Hindlimb muscle (tissue), 1 donor: ENCODE measurements around the gene PHF2. TPM values are rescaled to one million over a fixed set of nuclear protein-coding genes. Genes with fewer than 3 reads are reported as not detected.
"Not testable (repeated sequence)": the region's sequence is repeated elsewhere in the genome, so short reads cannot be mapped to it uniquely, and the experiment has no call there.

Source experiments
- DNase-seq: peaks from one replicate; pipeline ENCODE4 v3.0.0-alpha.2; 2013
- polyA plus RNA-seq: library from polyadenylated mRNA; unstranded; fragments of 120-200 nt; gene quantifications from one replicate; pipeline ENCODE4 v1.2.1, GENCODE V29; 2013; ENCODE audit not compliant: insufficient read length

Gene PHF2
- polyA plus RNA-seq, 1 donor: 40.8 TPM

DNA sequence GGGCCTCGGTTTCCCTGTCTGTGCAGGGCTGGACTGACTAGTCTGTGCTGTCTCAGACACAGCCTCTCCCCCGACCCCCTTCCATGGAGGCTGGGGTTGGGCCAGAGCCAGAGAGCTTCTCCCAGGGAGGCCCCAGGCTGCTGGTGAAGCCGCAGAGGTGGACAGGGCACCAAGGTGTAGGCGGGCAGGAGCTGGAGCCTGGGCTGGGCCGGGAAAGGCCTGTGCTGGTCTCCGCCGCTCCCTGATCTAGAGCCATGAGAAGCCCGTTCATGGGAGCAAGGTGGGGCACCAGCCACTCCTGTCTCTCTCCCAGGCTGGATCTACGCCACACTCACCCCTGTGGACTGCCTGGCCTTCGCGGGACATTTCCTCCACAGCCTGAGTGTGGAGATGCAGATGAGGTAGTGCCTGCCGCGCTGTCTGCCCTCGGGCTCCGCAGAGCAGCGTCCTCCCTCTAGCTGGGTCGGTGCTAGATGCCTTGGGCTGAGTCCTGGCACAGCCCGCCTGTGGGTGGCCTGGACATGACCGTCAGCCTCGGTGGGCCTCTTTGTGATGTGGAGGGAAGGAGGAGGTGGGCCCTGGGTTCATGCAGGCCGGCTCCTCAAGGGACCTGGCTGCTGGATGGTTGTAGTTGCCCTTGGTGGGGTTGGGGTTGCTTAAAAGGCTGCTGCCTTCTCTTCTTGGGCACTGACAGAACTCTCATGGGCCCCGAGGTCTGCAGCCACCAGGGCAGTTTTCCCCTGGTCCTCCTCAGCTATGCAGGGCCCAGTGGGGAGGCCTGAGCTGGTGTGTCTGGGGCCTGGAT lies 79.4 kb downstream of the PHF2 start:
- no peak for DNase-seq

DNA sequence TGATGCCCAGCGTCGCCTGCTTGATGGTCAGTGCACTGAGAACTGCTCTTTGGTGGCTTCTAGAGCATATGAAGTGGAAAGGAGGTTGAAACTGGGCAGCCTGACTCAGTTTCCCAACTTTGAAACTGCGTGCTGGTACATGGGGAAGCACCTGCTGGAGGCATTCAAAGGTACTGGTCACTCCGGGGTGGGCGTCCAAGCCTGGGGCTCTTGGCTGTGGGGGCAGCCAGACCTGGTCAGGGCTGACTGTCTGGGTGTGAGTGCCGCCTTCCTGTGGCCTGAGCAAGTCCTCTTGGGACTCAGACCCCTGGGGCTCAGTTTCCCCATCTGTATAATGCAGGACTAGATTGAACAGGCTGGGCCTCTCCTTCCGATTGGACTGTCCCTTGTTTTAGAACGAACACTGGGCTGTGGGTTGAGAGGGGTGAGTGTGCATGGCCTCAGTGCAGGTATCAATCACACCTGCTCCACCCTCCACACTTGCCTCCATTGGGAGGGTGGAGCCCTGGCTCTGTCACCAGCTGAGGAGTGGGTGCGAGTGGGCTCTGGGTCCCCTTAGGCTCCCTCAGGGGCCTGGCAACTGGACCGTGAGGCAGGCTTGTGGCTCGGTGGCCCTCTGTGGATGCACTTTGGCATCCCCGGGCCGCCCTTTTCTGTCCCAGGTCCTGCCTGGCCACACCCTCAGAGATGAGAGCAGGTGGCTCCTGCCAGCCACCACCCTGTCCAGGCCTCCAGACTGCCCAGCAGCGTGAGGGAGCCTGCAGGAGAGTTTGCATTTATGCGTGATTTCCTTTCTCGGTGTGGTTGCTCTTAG lies 80.2 kb downstream of the PHF2 start:
- DNase-seq: no peak

DNA sequence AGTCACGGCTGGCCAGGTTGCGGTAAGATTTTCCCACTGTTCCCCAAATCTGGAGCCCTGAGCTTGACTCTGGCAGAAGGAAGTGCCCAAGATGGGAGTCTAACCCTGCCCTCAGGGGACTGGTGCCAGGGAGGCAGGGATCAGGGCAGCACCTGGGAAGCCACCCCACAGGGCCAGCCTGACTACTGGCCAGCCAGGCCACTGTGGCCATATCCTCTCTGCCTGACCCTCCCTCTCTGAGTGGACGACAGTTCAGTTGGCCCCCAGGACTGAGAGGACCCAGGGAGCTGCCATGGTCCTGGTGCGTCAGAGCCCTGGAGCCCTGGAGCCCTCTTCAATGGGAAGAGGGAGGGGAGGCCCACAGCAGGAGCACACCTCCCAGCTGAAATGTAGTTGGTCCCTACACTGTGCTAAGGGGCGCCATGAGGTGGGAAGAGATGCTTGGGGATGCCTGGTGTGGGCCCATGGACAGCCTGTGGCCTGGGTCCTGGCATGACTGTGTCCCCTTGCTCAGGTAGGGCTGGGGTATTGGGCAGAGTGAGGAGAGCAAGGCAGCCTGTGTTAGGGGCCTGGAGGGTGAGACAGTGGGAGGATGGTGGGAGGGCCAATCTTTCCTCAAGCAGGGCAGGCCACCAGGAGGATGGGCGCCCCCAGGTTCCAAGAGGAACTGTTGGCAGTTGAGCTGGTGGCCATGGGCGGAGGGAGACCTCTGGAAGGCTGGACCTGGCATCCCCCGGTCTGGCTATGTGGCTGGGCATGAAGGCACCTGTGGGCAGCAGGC lies 81.1 kb downstream of the PHF2 start:
- DNase-seq: no peak

DNA sequence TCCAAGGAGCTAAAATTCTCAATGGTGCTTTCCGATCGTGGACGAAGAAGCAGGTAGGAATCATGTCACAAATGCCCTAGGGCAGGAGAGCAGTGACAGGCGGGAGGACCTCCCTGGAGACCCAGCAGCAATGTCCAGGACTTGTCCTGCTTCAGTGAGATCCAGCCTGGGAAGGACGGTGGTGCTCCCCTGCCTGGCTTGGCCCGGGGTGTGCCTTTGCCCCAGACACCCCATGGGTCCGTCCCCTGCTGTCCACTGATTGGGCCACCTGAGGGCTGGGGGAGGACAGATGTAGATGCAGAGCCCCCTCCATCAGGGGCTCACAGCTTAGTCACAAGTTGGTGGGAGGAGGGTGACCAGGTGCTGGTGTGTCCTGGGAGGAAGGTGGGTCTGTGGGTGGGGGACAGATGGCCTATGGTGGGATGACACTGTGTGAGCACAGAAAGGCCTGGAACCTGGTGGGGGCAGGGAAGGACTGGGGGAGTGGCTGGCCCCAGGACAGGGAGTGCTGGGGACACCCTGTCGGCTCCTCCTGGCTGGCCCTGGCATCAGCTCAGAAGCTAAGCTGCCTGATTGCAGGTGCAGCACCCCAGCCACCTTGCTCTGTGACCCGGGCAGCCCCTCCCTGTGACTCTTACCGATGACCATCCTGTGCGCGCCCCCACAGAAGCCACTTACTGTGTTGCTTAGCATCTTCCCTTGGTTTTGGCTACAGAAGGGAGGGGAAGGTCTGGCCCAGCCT lies 82.0 kb downstream of the PHF2 start:
- DNase-seq: no peak

DNA sequence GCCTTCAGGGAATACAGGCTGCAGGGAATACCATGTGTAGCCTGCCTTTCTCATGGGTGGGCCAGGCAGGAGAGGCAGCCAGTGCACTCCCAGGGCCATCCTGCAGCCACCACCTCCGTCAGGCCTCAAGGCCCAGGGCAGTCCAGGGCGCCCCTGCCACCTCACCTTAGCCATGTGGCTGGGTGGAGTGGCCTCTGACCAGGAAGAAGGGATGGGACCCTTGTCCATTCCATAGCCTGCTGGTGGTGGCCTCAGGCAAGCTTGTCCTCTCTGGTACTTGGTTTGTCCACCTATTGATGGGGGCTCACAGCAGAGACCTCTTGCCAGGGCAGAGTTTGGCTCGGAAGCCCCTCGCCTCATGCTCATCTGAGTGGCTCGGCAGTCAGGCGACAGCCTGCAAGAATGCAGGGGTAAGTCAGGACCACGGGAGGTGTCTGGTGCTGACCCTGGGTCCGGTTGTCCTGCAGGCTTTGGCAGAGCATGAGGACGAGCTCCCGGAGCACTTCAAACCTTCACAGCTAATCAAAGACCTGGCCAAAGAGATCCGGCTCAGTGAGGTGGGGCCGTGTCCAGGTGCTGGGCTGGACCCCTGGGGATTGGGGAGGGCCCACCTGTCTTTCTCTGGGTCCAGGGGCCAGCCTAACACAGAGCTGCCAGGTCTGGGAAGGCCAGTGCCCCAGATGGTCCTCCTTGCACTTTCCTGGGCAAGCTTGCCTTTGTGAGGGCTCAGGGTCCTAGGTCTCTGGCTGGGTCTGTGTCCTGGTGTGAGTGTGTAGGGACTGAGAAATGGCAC lies 82.9 kb downstream of the PHF2 start:
- no peak for DNase-seq

DNA sequence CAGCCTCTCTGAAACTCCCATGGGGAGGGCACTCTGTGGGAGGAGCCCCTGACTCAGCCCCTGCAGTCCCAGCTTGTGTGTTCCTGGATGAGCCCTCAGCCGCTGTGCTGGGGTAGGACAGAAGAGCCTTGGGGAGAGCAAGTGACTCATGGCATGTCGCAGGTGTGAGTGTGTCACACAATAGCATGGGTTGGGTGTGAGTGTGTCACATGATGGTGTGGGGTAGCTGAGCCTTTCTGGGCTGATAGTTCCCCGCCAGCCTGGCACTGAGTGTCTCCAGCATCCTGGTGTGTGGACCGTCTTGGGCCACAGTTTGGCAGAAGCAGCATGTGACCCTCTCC lies 83.4 kb downstream of the PHF2 start:
- DNase-seq: no peak

DNA sequence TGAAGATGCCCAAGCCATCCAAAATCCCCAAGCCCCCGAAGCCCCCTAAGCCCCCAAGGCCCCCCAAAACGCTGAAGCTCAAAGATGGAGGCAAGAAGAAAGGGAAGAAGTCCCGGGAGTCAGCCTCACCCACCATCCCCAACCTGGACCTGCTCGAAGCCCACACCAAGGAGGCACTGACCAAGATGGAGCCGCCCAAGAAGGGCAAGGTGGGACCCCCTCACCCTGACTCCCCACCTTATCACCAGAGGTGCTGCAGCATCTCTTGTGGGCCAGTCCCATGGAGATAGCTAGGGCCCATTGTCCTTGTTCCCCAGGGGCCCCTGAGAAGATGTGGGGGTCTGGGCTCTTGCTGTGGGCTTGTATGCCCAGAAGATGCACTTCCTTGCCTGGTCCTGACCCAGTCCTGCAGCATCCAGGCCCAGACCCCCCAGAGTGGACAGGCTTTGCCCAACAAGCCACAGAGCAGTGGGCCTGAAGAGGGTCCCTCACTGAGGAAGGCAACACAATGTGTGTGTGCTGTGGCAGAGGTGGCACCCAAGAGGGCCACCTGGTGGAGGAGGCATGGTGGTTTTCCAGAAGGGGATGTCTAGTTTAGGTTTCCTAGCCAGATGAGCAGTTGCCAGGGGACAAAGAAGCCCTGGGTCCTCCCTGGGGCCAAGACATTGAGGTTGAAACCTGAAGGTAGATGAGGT lies 84.1 kb downstream of the PHF2 start:
- DNase-seq: no peak

DNA sequence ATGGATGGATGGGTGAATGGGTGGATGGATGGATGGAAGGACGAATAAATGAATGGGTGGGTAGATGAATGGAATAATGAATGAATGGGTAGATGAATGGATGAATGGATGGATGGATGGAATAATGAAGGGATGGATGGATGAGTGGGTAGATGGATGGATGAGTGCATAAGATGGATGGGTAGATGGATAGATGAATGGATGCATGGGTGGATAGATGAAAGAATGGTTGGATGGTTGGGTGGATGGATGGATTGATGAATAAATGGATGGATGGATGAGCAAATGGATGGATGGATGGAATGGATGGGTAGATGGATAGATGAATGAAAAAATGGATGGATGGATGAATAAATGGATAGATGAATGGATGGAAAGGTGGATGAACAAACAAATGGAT lies 85.2 kb downstream of the PHF2 start:
- no peak for DNase-seq

DNA sequence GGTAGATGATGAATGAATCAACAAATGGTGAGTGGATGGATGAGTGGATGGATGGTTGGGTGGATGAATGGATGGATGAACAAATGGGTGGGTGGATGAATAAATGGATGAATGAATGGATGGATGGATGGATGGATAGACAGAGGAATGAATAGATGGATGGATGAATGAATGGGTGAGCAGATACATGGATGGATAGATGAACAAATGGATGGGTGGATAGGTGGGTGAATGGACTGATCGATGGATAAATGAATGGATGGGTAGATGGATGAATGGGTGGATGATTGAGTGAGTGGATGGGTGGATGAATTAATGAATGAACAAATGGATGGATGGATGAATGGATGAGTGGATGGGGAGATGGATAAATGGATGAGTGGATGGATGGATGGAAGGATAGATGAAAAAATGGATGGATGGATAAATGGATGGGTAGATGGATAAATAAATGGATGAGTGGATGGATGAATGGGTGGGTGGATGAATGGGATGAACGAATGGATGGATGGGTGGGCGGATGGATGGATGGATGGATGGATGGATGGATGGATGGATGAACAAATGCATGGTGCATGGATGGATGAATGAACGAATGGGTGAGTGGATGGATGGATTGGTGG lies 85.7 kb downstream of the PHF2 start:
- DNase-seq: no peak

DNA sequence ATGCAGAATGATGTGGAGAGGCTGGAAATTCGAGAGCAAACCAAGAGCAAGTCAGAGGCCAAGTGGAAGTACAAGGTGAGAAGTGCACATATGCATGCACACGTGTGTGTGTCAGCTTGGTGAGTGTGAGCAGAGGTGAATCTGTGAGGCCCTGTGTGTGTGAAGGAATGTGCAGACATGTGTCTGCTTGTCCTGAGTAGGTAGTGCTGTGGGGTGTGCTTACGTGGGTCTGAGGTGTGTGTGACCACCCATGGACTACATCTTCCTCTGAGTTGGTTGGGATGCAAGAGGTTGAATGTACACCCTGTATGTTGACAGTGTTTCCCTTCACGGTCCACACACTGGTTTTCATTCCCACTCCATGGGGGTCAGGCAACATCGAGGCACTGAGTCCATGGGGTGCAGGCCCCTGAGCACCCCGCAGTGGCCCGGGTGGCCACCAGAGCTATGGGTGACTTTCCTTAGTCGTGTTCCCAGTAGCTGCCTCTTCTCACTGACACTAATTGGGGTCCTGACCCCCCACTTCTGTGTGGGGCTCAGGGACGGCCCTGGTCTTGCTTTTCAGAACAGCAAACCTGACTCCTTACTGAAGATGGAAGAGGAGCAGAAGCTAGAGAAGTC lies 86.7 kb downstream of the PHF2 start:
- DNase-seq: no peak

DNA sequence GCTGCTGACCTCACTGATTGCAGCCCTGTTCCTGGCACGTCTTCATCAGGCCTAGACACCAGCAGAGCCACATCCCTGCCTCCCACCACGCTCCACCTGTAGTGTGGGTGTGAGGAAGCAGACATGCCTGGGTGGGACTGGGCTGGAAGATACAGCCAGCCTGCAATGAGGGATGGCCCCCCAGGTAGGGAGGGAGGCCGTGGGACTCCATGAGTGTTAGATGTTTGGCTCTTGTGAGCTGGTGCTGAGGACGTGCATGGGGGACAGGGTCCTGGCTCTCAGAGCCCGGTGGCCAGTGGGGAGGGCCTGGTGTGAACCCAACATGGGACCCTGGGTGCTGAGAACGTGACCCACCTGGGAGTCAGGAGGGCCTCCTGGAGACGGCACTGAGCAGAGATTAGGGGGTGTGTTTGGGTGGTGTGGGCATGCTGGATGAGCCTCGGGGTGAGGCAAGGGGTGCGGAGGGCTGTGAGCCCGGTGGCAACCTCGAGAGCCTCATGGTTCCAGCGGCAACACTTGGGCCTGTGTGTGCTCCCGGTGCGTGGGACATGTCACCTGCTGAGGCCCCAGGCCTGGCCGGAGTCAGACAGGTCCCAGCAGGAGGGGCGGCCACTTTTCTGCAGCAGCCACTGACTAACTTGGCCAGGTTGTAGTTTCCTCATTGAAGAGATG lies 87.6 kb downstream of the PHF2 start:
- no peak for DNase-seq

DNA sequence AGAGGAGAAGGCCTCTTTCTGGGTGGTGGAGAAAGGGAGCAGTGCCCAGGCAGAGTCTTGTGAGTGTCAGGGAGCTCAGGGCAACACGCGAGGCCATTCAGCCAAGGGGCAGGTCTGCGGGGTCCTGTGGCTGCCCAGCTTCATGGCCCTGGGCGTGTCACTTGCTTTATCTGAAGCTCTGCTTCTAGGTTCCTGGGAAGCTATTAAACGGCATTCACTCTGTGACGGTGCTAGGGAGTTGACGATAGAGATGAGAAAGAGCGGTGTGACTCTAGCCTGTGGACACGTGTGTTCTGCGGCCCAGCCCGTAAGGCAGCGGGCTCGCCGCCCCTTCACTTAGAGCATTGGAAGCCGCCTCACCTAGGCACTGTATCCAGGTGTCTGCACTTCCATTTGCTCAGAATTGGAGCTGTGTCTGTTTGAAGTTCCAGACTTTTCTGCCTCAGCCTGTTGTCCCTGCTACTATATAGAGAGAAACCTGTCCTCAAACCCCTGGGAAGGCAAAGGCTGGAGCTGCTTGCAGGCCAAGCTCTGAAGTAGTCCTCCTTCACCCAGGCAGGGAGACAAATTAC lies 88.3 kb downstream of the PHF2 start:
- no peak for DNase-seq

DNA sequence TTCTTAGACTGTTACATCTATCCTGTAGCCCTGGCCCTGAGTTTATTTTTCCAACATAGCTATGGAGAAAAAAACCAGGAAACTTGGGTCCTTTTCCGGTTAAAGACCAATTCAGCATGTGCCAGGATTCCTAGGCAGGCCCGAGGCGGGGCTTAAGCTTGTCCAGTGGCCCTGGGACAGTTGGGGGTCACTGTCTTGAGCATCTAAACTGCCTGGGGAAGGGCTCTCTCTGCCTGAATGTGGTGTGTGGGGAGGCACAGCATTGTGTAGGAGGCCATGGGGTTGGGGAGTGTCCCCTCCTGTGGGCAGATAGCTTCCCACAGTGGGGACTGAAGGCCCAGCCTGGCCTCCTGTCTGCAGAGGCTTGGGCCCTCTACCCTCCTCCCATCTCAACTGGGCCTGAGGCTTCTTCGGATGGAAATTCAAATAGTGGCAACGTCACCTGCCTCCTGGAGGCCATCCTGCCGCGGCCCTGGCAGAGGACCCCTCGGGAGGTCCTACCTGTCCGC lies 88.8 kb downstream of the PHF2 start:
- no peak for DNase-seq

DNA sequence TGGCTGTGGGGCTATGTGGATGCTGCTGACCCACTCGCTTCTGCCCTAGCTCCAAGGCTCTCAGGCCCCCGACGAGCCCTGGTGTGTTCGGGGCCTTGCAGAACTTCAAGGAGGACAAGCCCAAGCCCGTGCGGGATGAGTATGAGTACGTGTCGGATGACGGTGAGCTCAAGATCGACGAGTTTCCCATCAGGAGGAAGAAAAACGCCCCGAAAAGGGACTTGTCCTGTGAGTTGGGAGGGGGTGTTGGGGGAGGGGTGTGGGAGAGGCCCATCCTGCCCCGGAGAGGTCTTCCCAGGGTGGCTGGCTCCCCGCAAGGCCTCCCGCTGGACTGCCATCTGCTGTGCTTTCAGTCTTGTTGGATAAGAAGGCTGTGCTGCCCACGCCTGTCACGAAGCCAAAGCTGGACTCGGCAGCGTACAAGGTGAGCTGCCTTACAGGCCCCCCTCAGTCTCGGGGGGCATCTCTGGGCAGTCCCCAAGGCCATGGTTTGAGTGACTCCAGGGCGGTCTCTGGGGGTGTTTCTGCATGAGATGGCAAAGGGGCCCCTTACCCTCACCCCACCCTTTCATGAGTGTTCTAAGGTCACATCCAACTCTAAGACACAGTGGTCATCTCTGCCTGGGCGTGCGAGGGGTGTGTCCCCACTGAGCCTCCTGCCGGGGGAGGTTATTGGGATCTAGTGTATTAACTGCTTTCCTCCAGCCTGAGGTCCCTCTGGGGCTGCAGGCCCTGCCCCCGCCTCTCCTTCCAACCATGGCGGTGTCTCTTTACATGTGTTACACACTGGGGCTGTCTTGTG lies 89.5 kb downstream of the PHF2 start:
- no peak for DNase-seq

DNA sequence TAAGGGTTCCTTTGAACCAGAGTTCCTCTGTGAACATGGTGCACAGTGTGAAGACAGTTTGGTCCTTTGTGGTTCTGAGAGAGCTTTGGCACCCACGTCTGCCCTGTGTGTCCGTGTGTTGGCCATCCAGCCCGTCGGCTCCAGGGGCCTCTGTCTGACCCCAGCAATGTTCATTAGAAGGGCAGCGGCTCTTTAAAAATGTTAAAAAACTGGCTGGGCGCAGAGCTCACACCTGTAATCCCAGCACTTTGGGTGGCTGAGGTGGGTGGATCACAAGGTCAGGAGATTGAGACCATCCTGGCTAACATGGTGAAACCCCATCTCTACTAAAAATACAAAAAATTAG lies 90.0 kb downstream of the PHF2 start:
- not testable (repeated sequence) for DNase-seq

DNA sequence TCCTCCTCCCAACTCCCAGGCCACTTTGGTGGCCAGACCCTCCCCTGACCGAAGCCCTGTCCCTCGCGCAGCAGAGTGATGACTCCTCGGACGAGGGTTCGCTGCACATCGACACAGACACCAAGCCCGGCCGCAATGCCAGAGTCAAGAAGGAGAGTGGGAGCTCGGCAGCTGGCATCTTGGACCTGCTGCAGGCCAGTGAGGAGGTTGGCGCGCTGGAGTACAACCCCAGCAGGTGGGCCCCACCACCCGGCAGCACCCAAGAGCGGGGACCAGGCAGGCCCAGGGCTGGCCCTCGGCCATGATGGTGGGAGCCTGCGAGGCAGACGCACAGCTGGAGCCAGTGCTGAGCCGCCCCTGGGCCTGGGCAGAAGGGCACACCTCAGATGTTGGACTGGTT lies 90.6 kb downstream of the PHF2 start:
- DNase-seq: no peak

DNA sequence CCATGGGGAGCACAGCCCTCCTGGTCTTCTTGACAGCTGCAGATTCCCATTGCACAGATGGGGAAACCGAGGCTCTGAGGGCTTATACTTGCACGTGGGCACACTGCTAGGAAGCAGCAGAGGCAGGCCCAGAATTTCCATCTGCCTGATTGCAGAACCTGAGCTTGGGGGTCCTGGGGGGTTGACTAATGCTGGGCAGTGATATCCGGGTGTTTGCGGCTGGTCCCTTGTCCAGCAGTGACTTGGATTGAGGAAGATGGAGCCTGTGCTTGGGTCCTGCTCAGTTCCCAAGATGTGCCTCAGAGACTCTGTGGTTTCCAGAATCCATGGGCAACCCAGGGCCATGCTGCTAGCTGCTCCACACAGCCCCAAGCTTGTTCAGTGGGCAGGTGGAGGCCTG lies 91.2 kb downstream of the PHF2 start:
- no peak for DNase-seq

DNA sequence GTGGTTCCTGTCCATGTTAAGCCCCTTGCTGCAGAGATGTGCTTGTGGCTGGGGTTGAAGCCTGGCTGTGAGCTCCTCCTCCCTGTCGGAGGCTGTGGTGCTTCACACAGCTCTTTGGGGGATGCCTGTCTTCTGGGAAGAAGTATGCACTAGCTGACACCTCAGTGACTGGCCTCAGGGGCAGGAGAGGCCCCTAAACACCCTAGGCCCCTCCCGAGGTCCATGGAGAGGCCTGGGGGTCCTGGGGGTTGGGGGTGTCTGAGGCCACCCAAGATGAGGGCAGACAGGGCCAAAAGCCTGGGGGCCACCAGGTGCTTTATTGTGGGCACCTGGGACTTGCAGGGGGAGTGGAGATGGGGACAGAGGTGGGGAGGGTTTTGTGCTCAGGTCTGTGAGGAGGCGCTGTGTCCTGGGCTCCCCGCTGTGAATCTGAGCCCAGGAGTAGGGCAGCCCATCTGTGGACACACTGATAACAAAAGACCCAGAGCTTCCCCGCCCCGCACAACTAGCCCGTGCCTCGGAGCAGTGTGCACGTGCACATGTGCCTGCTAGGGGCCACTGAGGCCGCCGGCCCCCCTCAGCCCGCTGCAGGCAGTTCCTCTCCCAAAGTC lies 92.0 kb downstream of the PHF2 start:
- DNase-seq: no peak
